Coronary artery (tissue), 2 donors: ENCODE data around the gene PNP.
"Not testable (repeated sequence)": the region's sequence is repeated elsewhere in the genome, so short reads cannot be mapped to it uniquely, and the experiment has no call there.

Experiments used
- DNase-seq: peaks from one replicate; pipeline ENCODE4 v3.0.0-alpha.2; 2017; ENCODE audit warnings: low spot score
- H3K27ac ChIP-seq, 2 donors: fragments of 200-600 bp; sonication (generic); one replicate each; pipeline ENCODE4 v1.5.1; 2016 to 2019
- H3K4me3 ChIP-seq: fragments of 200-600 bp; sonication (generic); 2 replicates; pipeline ENCODE4 v1.5.1; 2016; ENCODE audit warnings: mild to moderate bottlenecking, moderate library complexity
- TF ChIP-seq, protein P1 (sequence below): fragments of 200-600 bp; sonication (generic); IDR thresholded peaks from one replicate; pipeline ENCODE4 v1.5.1; 2019; ENCODE audit warnings: antibody characterized with exemption

The PNP gene

GRCh38 chr14:20493634-20494033 lies 24.4 kb downstream of the PNP start:
- no peak overlapping the region for H3K4me3 ChIP-seq
- no peak for DNase-seq
- H3K27ac ChIP-seq: peak overlapping the region in 1 of 2 donors; percentile 41
- TF ChIP-seq, protein P1, sequence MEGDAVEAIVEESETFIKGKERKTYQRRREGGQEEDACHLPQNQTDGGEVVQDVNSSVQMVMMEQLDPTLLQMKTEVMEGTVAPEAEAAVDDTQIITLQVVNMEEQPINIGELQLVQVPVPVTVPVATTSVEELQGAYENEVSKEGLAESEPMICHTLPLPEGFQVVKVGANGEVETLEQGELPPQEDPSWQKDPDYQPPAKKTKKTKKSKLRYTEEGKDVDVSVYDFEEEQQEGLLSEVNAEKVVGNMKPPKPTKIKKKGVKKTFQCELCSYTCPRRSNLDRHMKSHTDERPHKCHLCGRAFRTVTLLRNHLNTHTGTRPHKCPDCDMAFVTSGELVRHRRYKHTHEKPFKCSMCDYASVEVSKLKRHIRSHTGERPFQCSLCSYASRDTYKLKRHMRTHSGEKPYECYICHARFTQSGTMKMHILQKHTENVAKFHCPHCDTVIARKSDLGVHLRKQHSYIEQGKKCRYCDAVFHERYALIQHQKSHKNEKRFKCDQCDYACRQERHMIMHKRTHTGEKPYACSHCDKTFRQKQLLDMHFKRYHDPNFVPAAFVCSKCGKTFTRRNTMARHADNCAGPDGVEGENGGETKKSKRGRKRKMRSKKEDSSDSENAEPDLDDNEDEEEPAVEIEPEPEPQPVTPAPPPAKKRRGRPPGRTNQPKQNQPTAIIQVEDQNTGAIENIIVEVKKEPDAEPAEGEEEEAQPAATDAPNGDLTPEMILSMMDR: no peak

DNA sequence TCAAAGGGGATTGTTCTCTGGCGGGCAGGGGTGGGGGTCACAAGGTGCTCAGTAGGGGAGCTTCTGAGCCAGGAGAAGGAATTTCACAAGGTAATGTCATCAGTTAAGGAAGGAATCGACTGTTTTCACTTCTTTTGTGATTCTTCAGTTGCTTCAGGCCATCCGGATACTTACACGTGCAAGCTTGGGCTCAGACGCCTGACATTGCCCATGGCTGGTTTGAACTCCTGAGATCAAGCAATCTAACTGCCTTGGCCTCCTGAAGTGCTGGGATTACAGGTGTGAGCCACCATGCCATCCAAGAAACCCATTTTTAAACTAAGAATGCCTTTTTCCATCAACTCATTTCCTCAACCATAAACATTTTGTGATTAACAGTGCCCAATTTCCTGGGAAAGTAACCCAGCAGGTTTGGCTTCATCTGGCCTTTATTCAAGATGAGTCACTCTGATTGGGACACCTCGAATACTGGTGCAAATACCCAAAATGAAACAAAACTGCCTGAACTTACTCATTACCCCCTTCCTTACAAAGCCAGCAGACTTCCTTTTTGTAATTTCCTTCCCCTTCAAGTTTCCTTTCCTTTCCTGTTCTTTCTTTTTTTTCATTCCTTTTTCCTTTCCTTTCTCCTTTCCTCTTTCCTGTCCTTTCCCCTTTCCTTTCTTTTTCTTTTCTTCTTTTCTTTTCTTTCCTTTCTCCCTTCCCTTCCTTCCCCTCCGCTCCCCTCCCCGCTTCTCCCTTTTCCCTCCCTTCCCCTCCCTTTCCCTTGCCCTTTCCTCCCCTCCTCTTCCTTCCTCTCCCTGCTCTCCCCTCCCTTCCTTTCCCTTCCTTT lies 25.9 kb downstream of the PNP start:
- TF ChIP-seq, protein P1: no peak
- H3K4me3 ChIP-seq: no peak overlapping the region
- DNase-seq: no peak
- H3K27ac ChIP-seq: no peak overlapping the region

GRCh38 chr14:20498622-20499021 lies 29.4 kb downstream of the PNP start:
- Histone ChIP-seq H3K27ac (no peak overlapping the region), H3K4me3 (no peak overlapping the region)
- TF ChIP-seq, protein P1: no peak
- DNase-seq: no peak

GRCh38 chr14:20499108-20499507 lies 29.9 kb downstream of the PNP start:
- no peak overlapping the region for H3K27ac ChIP-seq
- TF ChIP-seq, protein P1: no peak
- no peak overlapping the region for H3K4me3 ChIP-seq
- DNase-seq: no peak

DNA sequence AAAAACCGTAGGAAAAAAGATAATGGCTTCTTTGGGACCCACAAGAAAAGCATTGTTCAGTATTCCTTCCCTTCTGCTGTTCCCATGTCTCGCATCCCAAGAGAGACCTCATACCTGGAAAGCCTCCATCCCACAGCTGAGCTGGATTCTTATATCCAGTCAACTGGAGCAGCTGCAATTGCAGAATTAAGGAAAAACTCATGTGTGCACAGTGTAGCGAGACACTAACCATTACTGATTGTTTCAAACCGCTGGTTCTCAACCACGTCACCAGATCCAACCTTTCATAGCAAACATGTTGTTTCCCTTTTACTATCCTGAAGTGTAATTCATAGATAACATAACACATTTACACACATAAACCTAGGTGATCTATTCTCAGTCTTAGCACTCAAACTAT lies 30.7 kb downstream of the PNP start:
- H3K4me3 ChIP-seq: no peak overlapping the region
- no peak overlapping the region for H3K27ac ChIP-seq
- TF ChIP-seq, protein P1: no peak
- DNase-seq: no peak

GRCh38 chr14:20501346-20501745 lies 32.1 kb downstream of the PNP start:
- Histone ChIP-seq H3K27ac (no peak overlapping the region), H3K4me3 (no peak overlapping the region)
- no peak for DNase-seq
- TF ChIP-seq, protein P1: no peak

GRCh38 chr14:20503898-20504297 lies 34.7 kb downstream of the PNP start:
- no peak overlapping the region for H3K4me3 ChIP-seq
- H3K27ac ChIP-seq: no peak overlapping the region
- DNase-seq: no peak
- TF ChIP-seq, protein P1: no peak

DNA sequence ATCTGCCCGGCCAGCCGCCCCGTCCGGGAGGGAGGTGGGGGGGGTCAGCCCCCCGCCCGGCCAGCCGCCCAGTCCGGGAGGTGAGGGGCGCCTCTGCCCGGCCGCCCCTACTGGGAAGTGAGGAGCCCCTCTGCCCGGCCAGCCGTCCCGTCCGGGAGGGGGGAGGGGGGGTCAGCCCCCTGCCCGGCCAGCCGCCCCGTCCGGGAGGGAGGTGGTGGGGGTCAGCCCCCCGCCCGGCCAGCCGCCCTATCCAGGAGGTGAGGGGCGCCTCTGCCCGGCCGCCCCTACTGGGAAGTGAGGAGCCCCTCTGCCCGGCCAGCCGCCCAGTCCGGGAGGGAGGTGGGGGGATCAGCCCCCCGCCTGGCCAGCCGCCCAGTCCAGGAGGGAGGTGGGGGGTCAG lies 37.1 kb downstream of the PNP start:
- not testable (repeated sequence) for H3K27ac ChIP-seq, H3K4me3 ChIP-seq, DNase-seq

- not testable (repeated sequence) for H3K4me3 ChIP-seq, DNase-seq, H3K27ac ChIP-seq
Observed at GRCh38 chr14:20506752-20507151, 37.5 kb downstream of the PNP start.

GRCh38 chr14:20507537-20507936 lies 38.3 kb downstream of the PNP start:
- not testable (repeated sequence) for H3K4me3 ChIP-seq, H3K27ac ChIP-seq, DNase-seq
